GM19438 (cell line): ENCODE data around the gene NUFIP2.

ENCODE experiments used
- ATAC-seq: cut with Tn5 transposase; IDR thresholded peaks from one replicate; pipeline ENCODE4 v1.9.1; 2021; ENCODE audit warnings: low read depth; ENCODE audit not compliant: unreplicated experiment

Gene NUFIP2

DNA sequence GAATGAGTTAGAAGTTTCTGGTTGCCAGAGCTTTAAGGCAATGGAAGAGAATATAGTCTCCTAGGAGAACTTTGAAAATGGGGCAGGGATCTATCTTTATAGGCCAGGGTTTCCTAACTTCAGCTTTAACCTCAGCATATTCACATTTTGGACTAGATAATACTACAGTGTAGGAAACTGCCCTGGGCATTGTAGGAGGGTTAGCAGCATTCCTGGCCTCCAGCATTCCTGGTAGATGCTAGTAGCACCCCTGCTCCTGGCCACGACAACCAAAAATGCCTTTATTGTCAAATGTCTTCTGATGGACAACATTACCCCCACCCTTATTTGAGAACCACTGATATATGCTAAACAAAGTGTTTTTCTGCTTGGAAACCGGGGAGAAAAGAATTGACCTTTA, 86.0 kb downstream of the NUFIP2 start:
- no peak for ATAC-seq
